ENCODE measurements around the gene GALNT2. TPM values are rescaled to one million over a fixed set of nuclear protein-coding genes. Genes with fewer than 3 reads are reported as not detected.

Gene GALNT2
- total and polyA plus RNA-seq, 2 of the 13 experiments (the other 11 are each of a cell fraction or from before 2014, with no cell fraction given) = 39.3 to 39.6 TPM

DNA sequence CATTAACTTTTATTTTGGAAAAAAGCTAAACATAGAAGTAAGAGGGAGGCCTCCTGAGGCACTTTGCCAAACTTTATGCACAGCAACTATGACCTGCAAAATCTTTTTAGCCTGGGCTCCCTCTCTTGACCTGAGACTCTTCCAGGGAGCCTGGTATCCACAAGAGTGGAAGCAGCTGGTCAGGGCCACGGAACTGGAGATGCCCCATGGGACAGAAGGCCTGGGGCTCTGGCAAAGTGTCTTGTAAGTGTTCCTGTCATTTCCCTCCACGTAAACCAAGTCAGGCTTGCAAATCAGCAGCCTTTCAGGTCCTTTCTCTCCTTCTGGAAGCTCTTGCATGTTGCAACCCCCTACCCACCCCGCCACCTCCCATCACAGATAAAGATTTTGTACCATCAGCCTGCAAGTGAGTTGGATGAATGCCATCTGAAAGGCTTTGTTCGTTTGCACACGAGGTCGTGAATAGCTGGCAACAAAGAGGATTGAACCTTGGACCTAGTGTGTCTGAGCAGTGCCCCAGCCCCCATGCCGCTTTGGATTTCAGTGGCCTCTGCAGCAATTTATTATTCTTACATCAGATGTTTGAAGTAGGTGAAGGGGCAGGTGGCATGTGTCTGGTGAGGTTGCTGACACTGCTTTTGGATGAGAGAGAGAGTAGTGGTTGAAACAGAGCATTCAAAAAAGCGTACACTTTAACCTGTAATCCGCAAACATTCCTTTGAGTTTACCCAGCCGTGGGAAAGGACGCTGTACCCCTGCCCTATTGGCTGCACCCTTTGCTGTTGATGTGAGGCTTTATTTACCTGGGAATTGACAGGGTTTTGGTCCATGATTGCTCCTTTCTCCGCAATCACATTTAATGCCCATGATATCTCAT lies 91.6 kb downstream of the GALNT2 start (continued):
- TF ChIP-seq NR1H2 (CRISPR knock-in tag; IDR thresholded peaks at IDR 0.05; ENCODE audit: borderline replicate concordance, low read depth) = peak; percentile 62; the same call in 1 of the 2 replicates
- TF ChIP-seq RFX5 (IDR thresholded peaks at IDR 0.05; ENCODE audit: low read depth, low read length) = no peak
- TF ChIP-seq RXRB (CRISPR knock-in tag; IDR thresholded peaks at IDR 0.05; ENCODE audit: borderline replicate concordance) = peak; percentile 100
- no peak; the same call in 1 of the 2 replicates for TF ChIP-seq ZNF431 (CRISPR knock-in tag; IDR thresholded peaks at IDR 0.05; ENCODE audit: borderline replicate concordance, low read depth)
- peak; percentile 48 for TF ChIP-seq ATF7 (IDR thresholded peaks at IDR 0.05)
- peak; percentile 89 for TF ChIP-seq ATF7 (CRISPR knock-in tag; IDR thresholded peaks at IDR 0.05)
- TF ChIP-seq ONECUT2 (CRISPR knock-in tag; IDR thresholded peaks at IDR 0.05) = no peak; the same call in 1 of the 2 replicates
- TF ChIP-seq BHLHE40 (IDR thresholded peaks at IDR 0.05; ENCODE audit: low read length) = peak; percentile 85; the same call in 1 of the 2 replicates
- TF ChIP-seq ZNF557 (CRISPR knock-in tag; IDR thresholded peaks at IDR 0.05) = no peak; the same call in 1 of the 2 replicates
- peak; percentile 42; the same call in 1 of the 2 replicates for TF ChIP-seq ZNF607 (CRISPR knock-in tag; IDR thresholded peaks at IDR 0.05; ENCODE audit: borderline replicate concordance)
- TF ChIP-seq BCL6 (CRISPR knock-in tag; IDR thresholded peaks at IDR 0.05) = peak; percentile 96
- no peak for TF ChIP-seq ZNF513 (CRISPR knock-in tag; conservative IDR thresholded peaks at IDR 0.05)
- TF ChIP-seq ZFX (CRISPR knock-in tag; IDR thresholded peaks at IDR 0.05; ENCODE audit: low read depth) = peak; percentile 16; the same call in 1 of the 2 replicates
- peak; percentile 64 for TF ChIP-seq PRPF4 (IDR thresholded peaks at IDR 0.05; ENCODE audit: low read depth, low read length, poor library complexity, severe bottlenecking)
- no peak for TF ChIP-seq SRSF1 (optimal IDR thresholded peaks at IDR 0.05; ENCODE audit: low read depth, low read length)
- TF ChIP-seq, protein P1, sequence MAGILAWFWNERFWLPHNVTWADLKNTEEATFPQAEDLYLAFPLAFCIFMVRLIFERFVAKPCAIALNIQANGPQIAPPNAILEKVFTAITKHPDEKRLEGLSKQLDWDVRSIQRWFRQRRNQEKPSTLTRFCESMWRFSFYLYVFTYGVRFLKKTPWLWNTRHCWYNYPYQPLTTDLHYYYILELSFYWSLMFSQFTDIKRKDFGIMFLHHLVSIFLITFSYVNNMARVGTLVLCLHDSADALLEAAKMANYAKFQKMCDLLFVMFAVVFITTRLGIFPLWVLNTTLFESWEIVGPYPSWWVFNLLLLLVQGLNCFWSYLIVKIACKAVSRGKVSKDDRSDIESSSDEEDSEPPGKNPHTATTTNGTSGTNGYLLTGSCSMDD (CRISPR knock-in tag; IDR thresholded peaks at IDR 0.05) = no peak
- no peak for TF ChIP-seq HOXA9 (CRISPR knock-in tag; IDR thresholded peaks at IDR 0.05; ENCODE audit: borderline replicate concordance)
- no peak for TF ChIP-seq SP1 (IDR thresholded peaks at IDR 0.05)
- no peak for TF ChIP-seq SP1 (CRISPR knock-in tag; IDR thresholded peaks at IDR 0.05)
- no peak for TF ChIP-seq ATF5 (CRISPR knock-in tag; IDR thresholded peaks at IDR 0.05; ENCODE audit: low read depth)
- TF ChIP-seq TAF1 (CRISPR knock-in tag; IDR thresholded peaks at IDR 0.05) = no peak
- TF ChIP-seq, protein P2, sequence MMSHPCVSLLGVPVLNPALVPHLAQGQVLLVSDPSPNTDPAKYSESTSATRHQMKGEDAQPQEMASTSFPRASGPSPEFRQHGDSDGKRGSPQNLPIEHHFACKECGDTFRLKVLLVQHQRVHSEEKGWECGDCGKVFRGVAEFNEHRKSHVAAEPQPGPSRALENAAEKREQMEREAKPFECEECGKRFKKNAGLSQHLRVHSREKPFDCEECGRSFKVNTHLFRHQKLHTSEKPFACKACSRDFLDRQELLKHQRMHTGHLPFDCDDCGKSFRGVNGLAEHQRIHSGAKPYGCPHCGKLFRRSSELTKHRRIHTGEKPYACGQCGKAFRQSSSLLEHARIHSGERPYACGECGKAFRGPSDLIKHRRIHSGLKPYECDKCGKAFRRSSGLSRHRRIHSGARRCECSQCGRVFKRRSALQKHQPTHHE (CRISPR knock-in tag; IDR thresholded peaks at IDR 0.05; ENCODE audit: borderline replicate concordance) = no peak
- TF ChIP-seq NPAS2 (CRISPR knock-in tag; IDR thresholded peaks at IDR 0.05; ENCODE audit: borderline replicate concordance) = no peak
- no peak for TF ChIP-seq ZNF335 (CRISPR knock-in tag; IDR thresholded peaks at IDR 0.05)

Data from HepG2 (cell line).